Body of pancreas (tissue), 4 donors: ENCODE results near the gene HAX1.

Source experiments
- POLR2A ChIP-seq, 3 donors: fragments of 450-650 bp; IDR thresholded peaks; one replicate each; pipeline ENCODE4 v1.6.1; 2016; ENCODE audit warnings: antibody characterized with exemption in 3 of 3, mild to moderate bottlenecking in 2 of 3
- TF ChIP-seq, protein P1 (sequence below), 7 experiments: fragments of 450-650 bp in 4 of 7; fragments of 200-600 bp in 3 of 7; sonication (generic) in 3 of 7; IDR thresholded peaks; one replicate each; pipeline ENCODE4 v1.5.1; 2016 to 2019; ENCODE audit warnings: antibody characterized with exemption in 7 of 7

DNA sequence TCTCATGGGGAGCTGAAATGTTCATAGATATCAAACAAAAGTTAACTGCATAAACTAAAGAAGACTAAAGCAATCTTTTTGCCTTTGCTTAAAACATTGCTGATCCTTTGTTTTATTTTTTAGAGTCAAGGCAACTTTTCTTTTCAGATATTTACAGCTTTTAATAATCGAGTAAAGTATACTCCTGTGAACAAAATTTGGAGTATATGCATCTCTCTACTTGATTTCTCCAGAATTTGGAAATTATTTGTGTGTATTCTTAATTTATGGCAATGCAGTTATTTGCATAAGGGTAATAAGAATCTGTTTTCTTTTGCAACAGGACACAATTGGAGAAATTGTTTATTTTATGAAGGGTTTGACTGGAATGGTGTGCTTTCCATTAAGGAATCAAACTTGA, 44.3 kb downstream of the HAX1 start:
- TF ChIP-seq, protein P1, sequence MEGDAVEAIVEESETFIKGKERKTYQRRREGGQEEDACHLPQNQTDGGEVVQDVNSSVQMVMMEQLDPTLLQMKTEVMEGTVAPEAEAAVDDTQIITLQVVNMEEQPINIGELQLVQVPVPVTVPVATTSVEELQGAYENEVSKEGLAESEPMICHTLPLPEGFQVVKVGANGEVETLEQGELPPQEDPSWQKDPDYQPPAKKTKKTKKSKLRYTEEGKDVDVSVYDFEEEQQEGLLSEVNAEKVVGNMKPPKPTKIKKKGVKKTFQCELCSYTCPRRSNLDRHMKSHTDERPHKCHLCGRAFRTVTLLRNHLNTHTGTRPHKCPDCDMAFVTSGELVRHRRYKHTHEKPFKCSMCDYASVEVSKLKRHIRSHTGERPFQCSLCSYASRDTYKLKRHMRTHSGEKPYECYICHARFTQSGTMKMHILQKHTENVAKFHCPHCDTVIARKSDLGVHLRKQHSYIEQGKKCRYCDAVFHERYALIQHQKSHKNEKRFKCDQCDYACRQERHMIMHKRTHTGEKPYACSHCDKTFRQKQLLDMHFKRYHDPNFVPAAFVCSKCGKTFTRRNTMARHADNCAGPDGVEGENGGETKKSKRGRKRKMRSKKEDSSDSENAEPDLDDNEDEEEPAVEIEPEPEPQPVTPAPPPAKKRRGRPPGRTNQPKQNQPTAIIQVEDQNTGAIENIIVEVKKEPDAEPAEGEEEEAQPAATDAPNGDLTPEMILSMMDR (IDR thresholded peaks at IDR 0.05), result no peak
- TF ChIP-seq POLR2A (IDR thresholded peaks at IDR 0.05), result no peak
